KBM-7 (cell line): Measurements from ENCODE around the gene AEBP1.

Experiments
- DNase-seq: peaks from one replicate; pipeline ENCODE4 v3.0.0-alpha.2; 2015
- in situ Hi-C: fragments of 300-500 bp; cut with MboI; formaldehyde crosslinking; loops from 2 replicates; pipeline ENCODE4 v1.14.3; 2020; ENCODE audit warnings: low sequenced_read_pairs, low pct_unique_long_range_greater_than_20kb, mixed read lengths

Gene AEBP1

DNA sequence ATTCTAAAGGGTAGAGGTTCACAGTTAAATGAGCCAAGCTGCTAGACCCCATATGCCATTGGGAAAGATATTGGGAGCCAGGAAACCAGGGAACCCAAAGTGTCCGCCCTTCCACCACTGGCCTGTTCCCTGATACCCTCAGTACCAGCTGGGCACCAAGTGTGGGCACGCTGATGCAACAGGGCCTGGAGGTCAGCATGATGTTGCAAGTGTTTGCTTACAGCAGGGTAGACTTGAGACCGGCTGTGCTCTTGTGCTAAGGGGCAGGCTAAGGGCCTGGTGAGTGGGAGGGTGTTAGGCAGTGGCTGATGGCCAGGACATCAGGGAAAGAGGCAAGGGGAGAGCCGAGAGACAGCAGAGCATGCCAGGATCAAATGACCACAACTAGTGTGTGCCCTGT is 58.0 kb downstream of the AEBP1 start:
- no peak for DNase-seq
- in situ Hi-C loops: no loop called here

DNA sequence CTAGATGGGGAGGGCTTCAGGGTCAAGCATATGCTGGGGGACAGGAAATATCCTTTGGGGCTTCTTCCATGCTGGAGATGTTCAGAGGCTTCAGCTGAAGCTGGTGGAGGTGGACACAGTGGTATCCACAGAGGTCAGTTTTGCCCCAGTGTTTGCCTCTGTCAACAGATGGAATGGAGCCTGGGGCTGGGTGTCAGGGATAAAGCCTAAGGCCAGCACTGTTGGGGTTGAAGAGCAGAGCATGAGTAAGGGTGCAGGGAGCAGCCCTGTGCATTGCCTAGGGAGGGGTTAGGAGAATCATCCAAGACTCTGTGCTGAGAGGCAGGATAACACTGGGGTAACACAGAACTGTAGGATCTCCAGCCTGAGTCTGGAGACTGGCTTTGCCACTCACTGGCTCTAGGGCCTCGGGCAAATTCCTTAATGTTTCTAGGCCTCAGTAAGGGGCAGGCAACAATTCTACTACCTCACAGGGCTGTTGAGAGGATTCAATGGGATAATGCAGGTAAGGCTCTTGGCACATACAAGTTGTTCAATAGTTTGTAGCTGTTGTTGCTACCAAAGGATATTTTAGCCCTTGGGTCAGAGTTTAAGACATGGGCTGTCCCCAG is 58.7 kb downstream of the AEBP1 start:
- no peak for DNase-seq
- in situ Hi-C loops: no loop called here

DNA sequence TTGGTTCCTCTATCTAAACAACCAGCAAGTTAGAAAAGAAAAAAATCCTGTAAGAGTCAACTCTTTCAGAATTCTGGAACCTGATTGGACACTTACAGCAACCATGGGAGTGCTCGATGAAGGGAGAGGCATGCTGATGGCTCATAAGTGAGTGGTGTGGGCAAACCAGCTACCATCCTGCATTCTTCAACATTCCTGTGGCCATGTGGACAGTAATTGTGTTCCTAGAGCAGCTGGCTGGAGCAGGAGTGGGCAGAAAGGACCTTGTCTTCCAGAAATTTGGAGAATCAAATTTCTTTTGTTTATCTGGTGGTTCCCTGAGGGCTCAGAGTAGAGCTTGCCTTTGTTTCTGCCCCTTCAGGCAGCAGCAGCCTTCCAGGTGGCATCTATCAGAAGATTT is 59.4 kb downstream of the AEBP1 start:
- in situ Hi-C loops: no loop called here
- DNase-seq: no peak
